IMR-90 (cell line): ENCODE data around the gene ZNF853. TPM values are rescaled to one million over a fixed set of nuclear protein-coding genes. Genes with fewer than 3 reads are reported as not detected.

ENCODE experiments used
- ATAC-seq: fragments of 200-7000 bp; cut with Tn5 transposase; 2 replicates; pipeline ENCODE4 v1.9.1; 2020; ENCODE audit warnings: low read depth, mild to moderate bottlenecking, moderate library complexity
- BruUV-seq: library from RNA; stranded (reverse); fragments of 400-500 nt; replicated peaks from 2 replicates; lab custom pipeline; 2021; lab: Mats Ljungman, UMichigan
- CTCF ChIA-PET: fragments of 300-600 bp; formaldehyde crosslinking; extraction: SDS; loops from one replicate; lab custom pipeline; 2021; ENCODE audit warnings: antibody characterized with exemption; lab: Yijun Ruan, JAX
- POLR2A ChIA-PET: fragments of 300-600 bp; sonication (Branson Sonifier 250); formaldehyde crosslinking; loops from one replicate; lab custom pipeline; 2022; ENCODE audit warnings: antibody characterized with exemption; ENCODE audit not compliant: unreplicated experiment; lab: Charles Lee
- DNase-seq: peaks from one replicate; pipeline ENCODE4 v3.0.0; 2013
- H2AFZ ChIP-seq: replicated peaks from 2 replicates; pipeline ENCODE3; 2013; ENCODE audit warnings: low read length, mild to moderate bottlenecking; ENCODE audit not compliant: poor library complexity
- H2AK5ac ChIP-seq: 2 replicates; pipeline ENCODE4 v1.6.1; 2013; ENCODE audit warnings: low read depth, low read length, inconsistent platforms
- H2AK9ac ChIP-seq: replicated peaks from 2 replicates; pipeline ENCODE3; 2013; ENCODE audit warnings: mild to moderate bottlenecking, low read depth, low read length, moderate library complexity; ENCODE audit not compliant: poor library complexity
- H2BK120ac ChIP-seq: 2 replicates; pipeline ENCODE4 v1.6.1; 2013; ENCODE audit warnings: low read depth, low read length, inconsistent platforms
- H2BK15ac ChIP-seq: 3 replicates; pipeline ENCODE4 v1.6.1; 2013; ENCODE audit warnings: low read depth, low read length, inconsistent platforms
- H2BK20ac ChIP-seq: 2 replicates; pipeline ENCODE4 v1.6.1; 2013; ENCODE audit warnings: low read depth, mild to moderate bottlenecking, inconsistent platforms, low read length, moderate library complexity
- H2BK5ac ChIP-seq: 2 replicates; pipeline ENCODE4 v1.6.1; 2013; ENCODE audit warnings: mild to moderate bottlenecking, low read depth, low read length, inconsistent platforms; ENCODE audit not compliant: poor library complexity, severe bottlenecking
- H3K14ac ChIP-seq: replicated peaks from 2 replicates; pipeline ENCODE4 v1.6.1; 2013; ENCODE audit warnings: low read depth, low read length, inconsistent platforms
- H3K18ac ChIP-seq: 2 replicates; pipeline ENCODE4 v1.6.1; 2013; ENCODE audit warnings: low read depth, low read length, control low read depth
- H3K23ac ChIP-seq: 2 replicates; pipeline ENCODE4 v1.6.1; 2013; ENCODE audit warnings: low read depth, low read length, inconsistent platforms
- H3K27ac ChIP-seq: 2 replicates; pipeline ENCODE4 v1.5.1; 2013; ENCODE audit warnings: mild to moderate bottlenecking, control low read depth, low read length; ENCODE audit not compliant: insufficient read depth
- H3K27me3 ChIP-seq: 2 replicates; pipeline ENCODE4 v1.6.1; 2013; ENCODE audit warnings: low read length; ENCODE audit not compliant: control insufficient read depth, insufficient read depth
- H3K36me3 ChIP-seq: 2 replicates; pipeline ENCODE4 v1.6.1; 2013; ENCODE audit warnings: low read length, mixed read lengths; ENCODE audit not compliant: control insufficient read depth, insufficient read depth
- H3K4ac ChIP-seq: 2 replicates; pipeline ENCODE4 v1.6.1; 2013; ENCODE audit warnings: low read depth, low read length, inconsistent platforms
- H3K4me1 ChIP-seq: 2 replicates; pipeline ENCODE4 v1.6.1; 2013; ENCODE audit warnings: low read length, mixed read lengths; ENCODE audit not compliant: control insufficient read depth, insufficient read depth
- H3K4me2 ChIP-seq: 2 replicates; pipeline ENCODE4 v1.6.1; 2013; ENCODE audit warnings: low read depth, mild to moderate bottlenecking, control low read depth, low read length, moderate library complexity
- H3K4me3 ChIP-seq: 2 replicates; pipeline ENCODE4 v1.5.1; 2013; ENCODE audit warnings: low read depth, mild to moderate bottlenecking, control low read depth, low read length, moderate library complexity; ENCODE audit not compliant: insufficient read depth
- H3K56ac ChIP-seq: 2 replicates; pipeline ENCODE4 v1.6.1; 2013; ENCODE audit warnings: low read length, inconsistent platforms; ENCODE audit not compliant: insufficient read depth; ENCODE audit errors: extremely low read depth
- H3K79me1 ChIP-seq, 2 experiments: 2 replicates each; pipeline ENCODE4 v1.6.1; 2013; ENCODE audit warnings: low read length in 2 of 2, inconsistent platforms in 1 of 2, low read depth in 1 of 2
- H3K9ac ChIP-seq: 2 replicates; pipeline ENCODE4 v1.6.1; 2013; ENCODE audit warnings: low read depth, low read length, control low read depth
- H3K9me1 ChIP-seq: 2 replicates; pipeline ENCODE4 v1.6.1; 2013; ENCODE audit warnings: low read length, inconsistent platforms; ENCODE audit not compliant: insufficient read depth
- H3K9me3 ChIP-seq: 2 replicates; pipeline ENCODE4 v1.6.1; 2013; ENCODE audit warnings: low read length; ENCODE audit not compliant: control insufficient read depth, insufficient read depth
- H4K20me1 ChIP-seq: 2 replicates; pipeline ENCODE4 v1.6.1; 2013; ENCODE audit warnings: low read length, inconsistent platforms; ENCODE audit not compliant: insufficient read depth
- H4K5ac ChIP-seq: 2 replicates; pipeline ENCODE4 v1.6.1; 2013; ENCODE audit warnings: mild to moderate bottlenecking, low read depth, low read length, control low read depth
- H4K8ac ChIP-seq, 2 experiments: 2 replicates each; pipeline ENCODE4 v1.6.1; 2013; ENCODE audit warnings: low read depth in 2 of 2, low read length in 2 of 2, control low read depth in 1 of 2, inconsistent platforms in 1 of 2
- H4K91ac ChIP-seq: 2 replicates; pipeline ENCODE4 v1.6.1; 2013; ENCODE audit warnings: low read depth, low read length, inconsistent platforms; ENCODE audit not compliant: insufficient read depth
- CHD1 ChIP-seq: IDR thresholded peaks from 2 replicates; pipeline ENCODE4 v1.6.1; 2012; ENCODE audit warnings: low read depth, low read length, improper control_type of control experiment
- CTCF ChIP-seq: conservative IDR thresholded peaks from 2 replicates; pipeline ENCODE4 v1.5.1; 2012; ENCODE audit warnings: mild to moderate bottlenecking, low read depth, low read length, improper control_type of control experiment
- ELK1 ChIP-seq: fragments of 150-350 bp; IDR thresholded peaks from 2 replicates; pipeline ENCODE4 v1.6.1; 2016; ENCODE audit warnings: low read depth, mild to moderate bottlenecking, low read length, moderate library complexity, borderline replicate concordance
- MAFK ChIP-seq: IDR thresholded peaks from 2 replicates; pipeline ENCODE4 v1.6.1; 2012; ENCODE audit warnings: low read depth, low read length, improper control_type of control experiment
- MAZ ChIP-seq: IDR thresholded peaks from 2 replicates; pipeline ENCODE4 v1.6.1; 2012; ENCODE audit warnings: low read depth, mild to moderate bottlenecking, low read length, improper control_type of control experiment, moderate library complexity, borderline replicate concordance
- MXI1 ChIP-seq: IDR thresholded peaks from 2 replicates; pipeline ENCODE4 v1.6.1; 2012; ENCODE audit warnings: low read depth, mild to moderate bottlenecking, low read length, moderate library complexity, borderline replicate concordance
- NFE2L2 ChIP-seq: fragments of 150-350 bp; IDR thresholded peaks from 2 replicates; pipeline ENCODE4 v1.6.1; 2016; ENCODE audit warnings: low read depth, mild to moderate bottlenecking, low read length
- POLR2A ChIP-seq: IDR thresholded peaks from 2 replicates; pipeline ENCODE4 v1.6.1; 2012; ENCODE audit warnings: mild to moderate bottlenecking, low read depth, low read length
- RCOR1 ChIP-seq: IDR thresholded peaks from 2 replicates; pipeline ENCODE4 v1.6.1; 2012; ENCODE audit warnings: mild to moderate bottlenecking, low read length, improper control_type of control experiment; ENCODE audit not compliant: insufficient replicate concordance
- USF2 ChIP-seq: fragments of 150-350 bp; IDR thresholded peaks from 2 replicates; pipeline ENCODE4 v1.6.1; 2017; ENCODE audit warnings: mild to moderate bottlenecking, antibody characterized with exemption, low read length, low read depth
- WGBS, 2 experiments: methylation state at CpG; one replicate each; pipeline versions ENCODE4 v1.1.5 to v1.1.7; 2013; ENCODE audit warnings: missing lambda C conversion rate in 2 of 2; ENCODE audit not compliant: insufficient read length in 1 of 2; ENCODE audit errors: extremely low coverage in 2 of 2; 5-methylcytosine and 5-hydroxymethylcytosine counted together
- dilution Hi-C: fragments of 300-500 bp; cut with HindIII; formaldehyde crosslinking; loops from one replicate; pipeline ENCODE4 v1.14.3; 2018; ENCODE audit warnings: low sequenced_read_pairs; ENCODE audit not compliant: unreplicated experiment
- in situ Hi-C: fragments of 300-500 bp; cut with MboI; formaldehyde crosslinking; loops from 3 replicates; pipeline ENCODE4 v1.14.3; 2019; ENCODE audit warnings: low sequenced_read_pairs, inconsistent platforms, mixed read lengths
- intact Hi-C: fragments of 100-400 bp; cut with micrococcal nuclease; formaldehyde crosslinking; loops from 2 replicates; pipeline ENCODE4 v1.10.0; 2022
- polyA plus RNA-seq, 3 experiments: library from polyadenylated mRNA; depleted of rRNA; stranded (reverse); fragments of >200 nt; gene quantifications; 2 replicates each; pipeline ENCODE4 v1.2.3, GENCODE V29; 2012; ENCODE audit warnings: low replicate concordance in 1 of 3
- total RNA-seq: library from RNA; depleted of rRNA; stranded (reverse); fragments of >200 nt; gene quantifications from 2 replicates; pipeline ENCODE4 v1.2.3, GENCODE V29; 2012

Gene ZNF853
- total and polyA plus RNA-seq, 2 of the 4 experiments (the other 2 are of a cell fraction): 3.4 TPM

GRCh38 chr7:6604458-6604857 is 11.0 kb upstream of the ZNF853 start:
- CTCF ChIA-PET: interaction anchor here (1.6 kb wide), 1 partner anchor 14 kb away, joined by 4 read pairs; the partner anchor contains the start of gene INTS15
- 93% methylated on average over 7 of the region's 10 CpGs; no CpG with 5 or more reads in 1 of the 2 experiments for WGBS, 2 experiments

More at GRCh38 chr7:6604458-6604857, 11.0 kb upstream of the ZNF853 start:
- Histone ChIP-seq H3K4me3 (no peak overlapping the region), H4K8ac (no peak overlapping the region), H3K4ac (no peak overlapping the region), H4K5ac (no peak overlapping the region), H2BK5ac (no peak overlapping the region), H3K4me2 (no peak overlapping the region), H2AFZ (no peak overlapping the region), H3K36me3 (peaks cover 43% of the 10 kb centered on the region), H2AK5ac (no peak overlapping the region), H2BK120ac (no peak overlapping the region), H3K27me3 (no peaks in the 10 kb centered on the region), H3K14ac (no peak overlapping the region), H3K9me3 (no peaks in the 10 kb centered on the region), H3K27ac (no peak overlapping the region), H3K9me1 (no peaks in the 10 kb centered on the region; the same call in 1 of the 2 replicates), H4K20me1 (peaks cover 8% of the 10 kb centered on the region; the same call in 1 of the 2 replicates), H3K23ac (no peak overlapping the region), H3K79me1 (peaks cover 3% of the 10 kb centered on the region in 2 experiments; a peak in 1 of 4 replicates), H3K18ac (no peak overlapping the region), H3K4me1 (no peaks in the 10 kb centered on the region), H3K56ac (no peak overlapping the region), H2BK15ac (no peak overlapping the region), H2AK9ac (no peak overlapping the region), H4K91ac (no peak overlapping the region), H3K9ac (no peak overlapping the region), H2BK20ac (no peak overlapping the region)
- TF ChIP-seq CHD1 (no peak), POLR2A (no peak), CTCF (no peak), USF2 (no peak), MXI1 (no peak), MAFK (no peak), NFE2L2 (no peak), ELK1 (no peak), MAZ (no peak), RCOR1 (no peak)
- POLR2A ChIA-PET: no interaction called here
- ATAC-seq (no peak), DNase-seq (no peak)
- no TSS peak for BruUV-seq
- dilution Hi-C loops: no loop called here
- intact Hi-C loops: no loop called here
- in situ Hi-C loops: no loop called here
